Stromal cell of bone marrow (primary cell): ENCODE measurements around the gene CTNNA3.

ENCODE experiments used
- DNase-seq: peaks from one replicate; pipeline ENCODE4 v3.0.0-alpha.2; 2012; ENCODE audit warnings: low read depth

Gene CTNNA3

GRCh38 chr10:67327626-67328535 lies 368.1 kb downstream of the CTNNA3 start:
- DNase-seq, result no peak

GRCh38 chr10:67319976-67320375 lies 376.0 kb downstream of the CTNNA3 start:
- DNase-seq, result no peak

GRCh38 chr10:67308912-67309311 lies 387.1 kb downstream of the CTNNA3 start:
- no peak for DNase-seq

GRCh38 chr10:67306588-67307205 lies 389.3 kb downstream of the CTNNA3 start:
- DNase-seq, result no peak

- no peak for DNase-seq
These were observed 393.3 kb downstream of the CTNNA3 start for GRCh38 chr10:67302701-67303100.

GRCh38 chr10:67299761-67300160 lies 396.2 kb downstream of the CTNNA3 start:
- no peak for DNase-seq

- DNase-seq, result no peak
These were observed 398.3 kb downstream of the CTNNA3 start for GRCh38 chr10:67297637-67298181.

- no peak for DNase-seq
These were observed 399.1 kb downstream of the CTNNA3 start for GRCh38 chr10:67296926-67297325.

GRCh38 chr10:67288688-67289410 lies 407.1 kb downstream of the CTNNA3 start:
- no peak for DNase-seq

GRCh38 chr10:67284589-67284988 lies 411.4 kb downstream of the CTNNA3 start:
- DNase-seq, result no peak

GRCh38 chr10:67282871-67283270 lies 413.1 kb downstream of the CTNNA3 start:
- no peak for DNase-seq

- no peak for DNase-seq
These were observed 415.6 kb downstream of the CTNNA3 start for GRCh38 chr10:67280405-67280804.

- DNase-seq, result no peak
These were observed 418.6 kb downstream of the CTNNA3 start for GRCh38 chr10:67277402-67277801.

GRCh38 chr10:67269828-67270227 lies 426.2 kb downstream of the CTNNA3 start:
- DNase-seq, result no peak

- no peak for DNase-seq
These were observed 427.8 kb downstream of the CTNNA3 start for GRCh38 chr10:67268146-67268545.

GRCh38 chr10:67262675-67263074 lies 433.3 kb downstream of the CTNNA3 start:
- DNase-seq, result no peak

GRCh38 chr10:67261300-67261797 lies 434.6 kb downstream of the CTNNA3 start:
- no peak for DNase-seq

- DNase-seq, result no peak
These were observed 436.6 kb downstream of the CTNNA3 start for GRCh38 chr10:67259319-67259929.

- no peak for DNase-seq
These were observed 438.4 kb downstream of the CTNNA3 start for GRCh38 chr10:67257427-67258144.

- no peak for DNase-seq
These were observed 439.0 kb downstream of the CTNNA3 start for GRCh38 chr10:67257018-67257417.

GRCh38 chr10:67250686-67251085 lies 445.3 kb downstream of the CTNNA3 start:
- no peak for DNase-seq
